Measurements from ENCODE around the gene HSDL2.

The HSDL2 gene

GRCh38 chr9:112465352-112465751 is 85.4 kb downstream of the HSDL2 start:
- DNase-seq: no peak

GRCh38 chr9:112472996-112473395 is 93.1 kb downstream of the HSDL2 start:
- DNase-seq: no peak

- DNase-seq: no peak
Observed at GRCh38 chr9:112473986-112474385, 94.1 kb downstream of the HSDL2 start.

GRCh38 chr9:112475318-112475717 is 95.4 kb downstream of the HSDL2 start:
- DNase-seq: no peak

- no peak for DNase-seq
Observed at GRCh38 chr9:112477330-112477729, 97.4 kb downstream of the HSDL2 start.

DNA sequence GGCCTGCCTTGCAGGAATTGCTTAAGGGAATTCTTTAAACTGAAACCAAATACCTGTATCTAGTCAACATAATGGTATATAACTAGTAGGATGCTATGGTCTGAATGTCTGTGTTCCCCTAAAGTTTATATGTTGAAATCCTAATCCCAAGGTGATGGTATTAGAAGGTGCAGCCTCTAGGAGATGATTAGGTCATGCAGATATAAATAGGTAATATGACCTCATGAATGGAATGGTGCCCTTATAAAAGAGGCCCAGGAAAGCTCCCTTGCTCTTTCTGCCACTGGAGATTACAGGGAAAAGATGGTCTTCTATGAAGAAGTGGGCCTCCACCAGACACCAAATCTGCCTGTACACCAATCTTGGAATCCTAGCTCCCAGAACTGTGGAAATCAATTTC is 99.3 kb downstream of the HSDL2 start:
- DNase-seq: no peak

DNA sequence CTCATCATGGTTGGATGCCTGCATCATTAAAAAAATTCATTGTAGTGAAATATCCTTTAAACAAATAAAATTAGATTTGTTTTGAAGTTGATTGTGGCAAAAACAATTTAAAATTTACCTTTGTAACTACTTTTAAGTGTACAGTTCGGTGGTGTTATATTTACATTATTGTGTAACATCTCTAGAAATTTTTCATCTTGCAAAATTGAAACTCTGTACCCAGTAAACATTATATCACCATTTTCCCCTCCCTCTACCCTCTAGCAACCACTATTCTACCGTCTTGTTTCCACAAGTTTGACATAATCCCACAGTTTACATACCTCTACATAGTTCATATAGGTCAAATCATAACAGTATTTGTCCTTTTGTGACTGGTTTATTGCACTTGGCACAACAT is 104.7 kb downstream of the HSDL2 start:
- no peak for DNase-seq

DNA sequence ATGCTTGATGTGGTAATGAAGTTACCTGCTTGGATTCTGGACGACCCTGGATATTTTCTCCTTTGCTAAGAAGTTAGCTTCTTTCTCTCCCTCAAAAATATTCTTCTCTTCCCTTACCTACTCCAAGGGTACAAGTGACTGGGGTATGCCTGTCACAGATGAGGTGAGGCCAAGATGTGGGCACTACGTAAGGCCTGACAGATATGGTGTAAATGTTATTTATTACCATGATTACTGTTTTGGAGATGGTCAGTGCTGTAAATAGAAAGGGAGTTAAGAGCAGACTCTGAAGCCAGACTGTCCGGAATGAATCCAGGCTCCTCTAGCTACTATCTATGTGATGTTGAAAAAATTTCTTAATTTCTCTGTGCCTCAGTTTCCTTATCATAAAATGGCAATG is 105.7 kb downstream of the HSDL2 start:
- DNase-seq: no peak

GRCh38 chr9:112486221-112487007 is 106.5 kb downstream of the HSDL2 start, which contains the start of gene KIAA1958:
TSS of gene KIAA1958 (plus strand) at chr9:112486827. CDS start at chr9:112574081, 87,254 bp downstream.
- peak; percentile 83 for DNase-seq

GRCh38 chr9:112487008-112487798 is 107.3 kb downstream of the HSDL2 start:
- DNase-seq: peak; percentile 87

GRCh38 chr9:112487799-112488340 is 108.0 kb downstream of the HSDL2 start:
- DNase-seq: no peak

DNA sequence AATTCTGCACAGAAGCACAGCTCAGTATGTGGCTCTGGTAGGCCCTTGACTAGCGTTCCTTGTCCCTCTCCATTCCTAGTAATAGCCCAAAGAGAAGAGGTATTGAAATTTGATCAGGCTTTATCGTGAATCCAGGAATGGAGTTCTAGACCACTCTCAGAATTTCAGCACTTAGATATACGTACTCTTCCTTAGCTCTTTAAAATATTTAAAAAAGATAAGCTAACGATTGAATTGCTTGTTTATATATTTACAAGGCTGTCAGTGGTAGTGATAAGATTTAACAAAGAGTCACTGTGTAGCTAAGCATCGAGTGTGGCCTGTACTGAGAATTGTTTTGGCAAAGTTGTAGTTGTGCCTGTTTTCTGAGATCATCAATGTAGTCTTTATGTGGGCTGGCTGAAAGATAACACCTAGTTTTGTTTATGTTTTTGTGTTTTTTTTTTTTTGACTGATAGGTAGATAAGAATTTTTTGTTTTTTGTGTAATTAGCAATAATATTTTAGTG is 109.2 kb downstream of the HSDL2 start:
- DNase-seq: peak; percentile 21

- DNase-seq: peak; percentile 44
Observed at GRCh38 chr9:112489876-112490666, 110.2 kb downstream of the HSDL2 start.

GRCh38 chr9:112493393-112494137 is 113.7 kb downstream of the HSDL2 start:
- DNase-seq: no peak

GRCh38 chr9:112494153-112494552 is 114.2 kb downstream of the HSDL2 start:
- no peak for DNase-seq

- DNase-seq: no peak
Observed at GRCh38 chr9:112495614-112496013, 115.7 kb downstream of the HSDL2 start.

DNA sequence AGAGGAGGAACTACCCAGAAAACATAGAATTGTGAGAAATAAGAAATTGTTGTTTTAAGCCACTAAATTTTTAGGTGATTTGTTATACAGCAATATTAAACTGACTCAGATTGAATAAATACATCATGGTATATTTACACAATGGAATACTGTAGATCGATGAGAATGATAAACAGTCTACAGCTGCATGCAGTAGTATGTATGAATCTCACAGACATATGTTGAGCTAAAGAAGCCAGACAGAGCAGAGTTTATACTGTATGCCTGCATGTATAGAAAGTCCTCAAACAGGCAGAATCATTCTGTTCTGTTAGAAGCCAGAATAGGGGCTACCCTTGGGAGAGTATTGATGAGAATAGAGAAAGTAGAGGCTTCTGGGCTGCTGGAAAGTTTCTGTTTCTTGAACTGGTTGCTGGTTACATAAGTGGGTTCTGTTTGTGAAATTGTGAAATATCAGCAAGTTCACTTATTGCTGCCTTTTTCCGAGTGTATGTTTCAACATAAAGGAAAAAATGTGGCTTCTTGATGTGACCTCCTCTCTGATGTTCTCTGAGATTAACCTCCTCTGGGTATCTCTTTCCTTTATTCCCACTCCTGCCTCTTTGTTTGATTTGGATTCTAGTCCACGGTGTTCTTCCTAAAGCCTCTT is 116.3 kb downstream of the HSDL2 start:
- no peak for DNase-seq

GRCh38 chr9:112500842-112501241 is 120.9 kb downstream of the HSDL2 start:
- DNase-seq: no peak

DNA sequence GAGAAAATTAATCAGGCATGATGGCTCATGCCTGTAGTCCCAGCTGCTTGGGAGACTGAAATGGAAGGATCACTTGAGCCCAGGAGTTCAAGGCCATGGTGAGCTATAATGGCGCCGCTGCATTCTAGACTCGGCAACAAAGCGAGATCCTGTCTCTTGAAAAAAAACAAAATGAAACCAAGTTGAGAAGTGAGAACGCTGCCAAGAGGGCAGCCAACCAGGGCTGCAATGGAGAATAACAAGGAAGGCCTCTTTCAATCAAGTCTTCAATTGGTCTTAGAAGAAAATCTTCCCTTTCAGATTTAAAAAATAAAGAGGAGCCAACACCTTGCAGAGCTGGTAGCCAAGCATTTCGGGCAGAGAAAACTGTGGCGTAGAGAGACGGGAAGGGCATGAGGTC is 121.4 kb downstream of the HSDL2 start:
- DNase-seq: no peak

GRCh38 chr9:112502175-112502946 is 122.5 kb downstream of the HSDL2 start:
- DNase-seq: no peak

DNA sequence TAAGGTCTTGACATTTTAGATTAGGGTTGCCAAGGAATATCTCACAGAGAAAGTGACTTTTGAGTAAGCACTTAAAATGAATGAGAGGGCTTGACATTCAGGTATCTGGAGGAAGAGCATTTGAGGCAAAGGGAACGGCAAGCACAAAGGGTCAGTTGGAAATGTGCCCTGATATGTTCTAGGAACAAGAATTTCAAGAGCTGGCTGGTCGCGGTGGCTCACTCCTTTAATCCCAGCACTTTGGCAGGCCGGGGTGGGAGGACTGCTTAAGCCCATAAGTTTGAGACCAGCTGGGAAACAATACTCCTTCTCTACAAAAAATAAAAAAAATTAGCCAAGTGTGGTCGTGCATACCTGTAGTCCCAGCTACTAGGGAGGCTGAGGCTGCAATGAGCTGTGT is 123.3 kb downstream of the HSDL2 start:
- DNase-seq: no peak
